GM18502 (cell line): ENCODE data around the gene GLI3.

ENCODE experiments used
- ATAC-seq: cut with Tn5 transposase; IDR thresholded peaks from one replicate; pipeline ENCODE4 v1.9.1; 2021; ENCODE audit warnings: mild to moderate bottlenecking; ENCODE audit not compliant: unreplicated experiment, poor library complexity

Gene GLI3

DNA sequence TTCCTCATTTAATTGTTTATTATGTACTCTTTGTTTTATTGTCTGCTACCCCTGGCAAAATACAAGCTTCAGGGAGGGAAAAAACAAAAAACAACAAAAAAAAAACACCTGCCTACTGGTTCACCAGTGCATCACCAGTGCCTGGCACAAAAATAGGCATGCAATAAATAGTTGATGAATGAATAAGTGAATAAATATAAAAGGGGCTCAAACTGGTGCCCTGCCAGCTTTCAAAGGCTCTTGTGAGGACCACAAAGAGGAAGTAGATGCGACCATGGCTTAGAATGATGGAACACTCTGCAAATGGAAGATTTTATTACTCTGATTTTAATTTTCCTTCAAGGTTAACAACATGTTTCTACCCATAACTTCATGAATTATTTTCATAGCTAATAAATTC lies 321.1 kb downstream of the GLI3 start:
- no peak for ATAC-seq

DNA sequence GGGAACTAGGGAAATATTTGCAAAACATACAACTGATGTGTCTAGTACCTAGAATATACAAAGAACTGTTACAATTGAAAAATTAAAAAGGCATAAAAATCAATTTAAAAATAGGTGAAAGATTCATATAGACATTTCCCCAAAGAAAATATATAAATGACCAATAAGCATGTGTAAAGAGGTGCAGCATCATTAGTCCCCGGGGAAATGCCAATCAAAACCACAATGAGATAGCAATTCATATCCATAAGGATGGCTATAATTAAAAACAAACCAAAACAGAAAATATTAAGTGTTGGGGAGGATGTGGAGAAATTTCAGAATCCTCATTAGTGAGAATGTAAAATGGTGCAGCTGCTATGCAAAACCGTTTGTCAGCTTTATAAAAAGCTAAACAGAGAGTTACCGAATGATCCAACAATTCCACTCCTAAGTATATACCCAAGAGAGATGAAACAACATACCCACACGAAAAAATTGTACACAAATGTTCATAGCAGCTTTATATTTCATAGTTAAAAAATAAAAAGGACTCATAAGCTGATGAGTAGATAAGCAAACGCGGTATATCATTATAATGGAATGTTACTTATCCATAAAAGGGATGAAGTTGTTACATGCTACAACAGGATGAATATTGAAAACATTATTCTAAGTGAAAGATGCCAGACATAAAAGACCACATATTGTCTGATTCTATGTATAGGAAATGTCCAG lies 324.0 kb downstream of the GLI3 start:
- ATAC-seq: no peak

DNA sequence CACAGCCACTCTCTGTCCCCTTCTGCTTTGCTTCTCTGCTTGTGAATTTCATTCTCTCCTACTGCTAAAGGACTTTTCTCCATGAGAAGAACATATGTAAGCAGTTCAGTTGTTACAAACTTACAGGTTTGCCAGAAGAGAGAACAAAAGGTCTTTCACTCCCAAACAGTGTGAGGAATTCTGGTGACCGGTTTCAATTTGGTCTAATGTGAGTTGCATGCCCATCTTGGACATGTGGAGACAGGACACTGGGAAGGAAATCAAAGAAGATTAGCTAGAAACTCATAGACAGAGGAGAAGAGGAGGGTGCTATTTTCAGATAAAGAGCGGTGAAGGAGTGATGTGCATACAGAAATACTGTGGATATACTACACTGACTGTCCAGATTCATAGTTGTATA lies 324.6 kb downstream of the GLI3 start:
- ATAC-seq: no peak

DNA sequence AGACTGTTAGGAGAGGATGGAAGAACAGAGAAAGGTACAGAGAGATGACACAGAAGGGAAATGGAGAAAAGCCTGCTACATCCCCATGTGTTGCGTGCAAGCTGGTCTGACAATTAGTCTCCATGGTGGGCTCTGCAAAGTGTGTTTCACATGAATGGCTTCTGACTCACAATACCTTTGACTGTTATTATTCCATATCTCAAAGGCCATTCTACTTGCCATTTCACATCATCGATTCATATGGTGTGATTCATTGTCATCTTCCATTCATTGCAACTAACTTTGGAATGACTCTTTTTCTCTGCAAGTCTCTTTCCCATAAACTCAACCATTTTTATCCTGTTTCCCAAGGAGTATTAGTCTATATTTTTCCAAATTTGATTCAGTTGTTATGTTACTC lies 325.2 kb downstream of the GLI3 start:
- no peak for ATAC-seq
